H9 (cell line): Measurements from ENCODE around the gene JMJD1C. TPM values are rescaled to one million over a fixed set of nuclear protein-coding genes. Genes with fewer than 3 reads are reported as not detected.

Source experiments
- DNase-seq: peaks from one replicate; pipeline ENCODE4 v3.0.0-alpha.2; 2017
- H2AFZ ChIP-seq: one replicate; pipeline ENCODE4 v1.6.1; 2013; ENCODE audit warnings: mild to moderate bottlenecking, low read length, control low read depth, moderate library complexity
- H2AK5ac ChIP-seq: 2 replicates; pipeline ENCODE4 v1.6.1; 2013; ENCODE audit warnings: low read length, control low read depth, mixed read lengths; ENCODE audit not compliant: insufficient read length
- H2BK120ac ChIP-seq: one replicate; pipeline ENCODE4 v1.6.1; 2013; ENCODE audit warnings: low read depth, mild to moderate bottlenecking, low read length, control low read depth, inconsistent platforms; ENCODE audit not compliant: poor library complexity, severe bottlenecking
- H2BK12ac ChIP-seq: 2 replicates; pipeline ENCODE4 v1.6.1; 2013; ENCODE audit warnings: low read length, control low read depth, mixed read lengths, low read depth; ENCODE audit not compliant: insufficient read length
- H2BK15ac ChIP-seq: 2 replicates; pipeline ENCODE4 v1.6.1; 2013; ENCODE audit warnings: low read depth, low read length, control low read depth
- H2BK20ac ChIP-seq: one replicate; pipeline ENCODE4 v1.6.1; 2013; ENCODE audit warnings: low read depth, mild to moderate bottlenecking, low read length, control low read depth, inconsistent platforms; ENCODE audit not compliant: poor library complexity, severe bottlenecking
- H2BK5ac ChIP-seq: 2 replicates; pipeline ENCODE4 v1.6.1; 2013; ENCODE audit warnings: low read length, control low read depth, mixed read lengths; ENCODE audit not compliant: insufficient read length
- H3K14ac ChIP-seq: 2 replicates; pipeline ENCODE4 v1.6.1; 2013; ENCODE audit warnings: low read length, control low read depth; ENCODE audit not compliant: insufficient read depth
- H3K18ac ChIP-seq: 2 replicates; pipeline ENCODE4 v1.6.1; 2013; ENCODE audit warnings: low read depth, mild to moderate bottlenecking, mixed read lengths, low read length, control low read depth; ENCODE audit not compliant: insufficient read length
- H3K23ac ChIP-seq: 2 replicates; pipeline ENCODE4 v1.6.1; 2013; ENCODE audit warnings: low read length, control low read depth, mixed read lengths, low read depth; ENCODE audit not compliant: insufficient read length
- H3K23me2 ChIP-seq: 2 replicates; pipeline ENCODE4 v1.6.1; 2013; ENCODE audit warnings: low read depth, mild to moderate bottlenecking, mixed read lengths, low read length, control low read depth; ENCODE audit not compliant: insufficient read length, poor library complexity, severe bottlenecking
- H3K27ac ChIP-seq: 2 replicates; pipeline ENCODE4 v1.5.1; 2013; ENCODE audit warnings: low read length, control low read depth, mixed read lengths, low read depth; ENCODE audit not compliant: insufficient read length
- H3K27me3 ChIP-seq: 2 replicates; pipeline ENCODE4 v1.6.1; 2013; ENCODE audit warnings: low read length, control low read depth, inconsistent platforms; ENCODE audit not compliant: insufficient read depth
- H3K4ac ChIP-seq: 2 replicates; pipeline ENCODE4 v1.6.1; 2013; ENCODE audit warnings: low read depth, mild to moderate bottlenecking, control low read depth, inconsistent platforms, low read length, moderate library complexity
- H3K4me1 ChIP-seq: 2 replicates; pipeline ENCODE4 v1.6.1; 2013; ENCODE audit warnings: low read length, control low read depth, inconsistent platforms; ENCODE audit not compliant: insufficient read depth
- H3K4me2 ChIP-seq: 2 replicates; pipeline ENCODE4 v1.6.1; 2013; ENCODE audit warnings: low read length, control low read depth, mixed read lengths; ENCODE audit not compliant: insufficient read length, insufficient read depth
- H3K56ac ChIP-seq: 2 replicates; pipeline ENCODE4 v1.6.1; 2013; ENCODE audit warnings: low read depth, mild to moderate bottlenecking, mixed read lengths, low read length, control low read depth; ENCODE audit not compliant: insufficient read length
- H3K79me1 ChIP-seq: 2 replicates; pipeline ENCODE4 v1.6.1; 2013; ENCODE audit warnings: low read depth, mild to moderate bottlenecking, moderate library complexity, low read length, control low read depth, inconsistent platforms; ENCODE audit not compliant: insufficient read depth, poor library complexity, severe bottlenecking
- H3K79me2 ChIP-seq: 2 replicates; pipeline ENCODE4 v1.6.1; 2013; ENCODE audit warnings: low read length, control low read depth, inconsistent platforms; ENCODE audit not compliant: insufficient read depth
- H3K9ac ChIP-seq: 2 replicates; pipeline ENCODE4 v1.6.1; 2013; ENCODE audit warnings: low read length, control low read depth, mixed read lengths; ENCODE audit not compliant: insufficient read length; ENCODE audit errors: extremely low read depth
- H3K9me3 ChIP-seq: one replicate; pipeline ENCODE4 v1.6.1; 2013; ENCODE audit warnings: low read depth, low read length, inconsistent platforms; ENCODE audit not compliant: control insufficient read depth
- H3T11ph ChIP-seq: one replicate; pipeline ENCODE4 v1.6.1; 2013; ENCODE audit warnings: mild to moderate bottlenecking, low read length, control low read depth, inconsistent platforms
- H4K20me1 ChIP-seq: one replicate; pipeline ENCODE4 v1.6.1; 2013; ENCODE audit not compliant: control insufficient read depth, insufficient read length, insufficient read depth
- H4K5ac ChIP-seq: 2 replicates; pipeline ENCODE4 v1.6.1; 2013; ENCODE audit warnings: low read depth, mild to moderate bottlenecking, mixed read lengths, low read length, control low read depth; ENCODE audit not compliant: insufficient read length
- H4K8ac ChIP-seq: replicated peaks from 2 replicates; pipeline ENCODE4 v1.6.1; 2013; ENCODE audit warnings: low read length, control low read depth, mixed read lengths, low read depth; ENCODE audit not compliant: insufficient read length
- H4K91ac ChIP-seq: 2 replicates; pipeline ENCODE4 v1.6.1; 2013; ENCODE audit warnings: low read depth, mild to moderate bottlenecking, moderate library complexity, mixed read lengths, low read length, control low read depth; ENCODE audit not compliant: insufficient read length
- H3K27ac Mint-ChIP-seq, 3 experiments: 2 replicates in 2 of 3; 3 replicates in 1 of 3; pipeline ENCODE4 v1.8.0; 2020 to 2021; ENCODE audit warnings: mixed read lengths in 3 of 3, mild to moderate bottlenecking in 1 of 3, moderate library complexity in 1 of 3
- H3K27me3 Mint-ChIP-seq: 2 replicates; pipeline ENCODE4 v1.8.0; 2021; ENCODE audit warnings: low read depth, mild to moderate bottlenecking, moderate library complexity, mixed read lengths
- H3K36me3 Mint-ChIP-seq, 3 experiments: 2 replicates in 2 of 3; 3 replicates in 1 of 3; pipeline ENCODE4 v1.8.0; 2020 to 2021; ENCODE audit warnings: low read depth in 3 of 3, mixed read lengths in 3 of 3; ENCODE audit not compliant: insufficient read depth in 1 of 3
- H3K4me1 Mint-ChIP-seq, 2 experiments: 2 replicates each; pipeline ENCODE4 v1.8.0; 2020; ENCODE audit warnings: mixed read lengths in 2 of 2
- H3K4me3 Mint-ChIP-seq, 2 experiments: 2 replicates in 1 of 2; 3 replicates in 1 of 2; pipeline ENCODE4 v1.8.0; 2020 to 2021; ENCODE audit warnings: mild to moderate bottlenecking in 2 of 2, mixed read lengths in 2 of 2, moderate library complexity in 1 of 2
- H3K9me3 Mint-ChIP-seq, 2 experiments: 2 replicates in 1 of 2; 3 replicates in 1 of 2; pipeline ENCODE4 v1.8.0; 2020; ENCODE audit warnings: mild to moderate bottlenecking in 2 of 2, mixed read lengths in 2 of 2, moderate library complexity in 1 of 2
- CTCF ChIP-seq: fragments of 200-600 bp; sonication (generic); conservative IDR thresholded peaks from 3 replicates; pipeline ENCODE4 v1.8.0; 2021; ENCODE audit warnings: antibody characterized with exemption, mild to moderate bottlenecking
- total RNA-seq: library from RNA; stranded (reverse); gene quantifications from 2 replicates; pipeline ENCODE4 v1.2.1, GENCODE V29; 2021

Gene JMJD1C
- total RNA-seq, 1 experiment from 2014 or later = 200 TPM

DNA sequence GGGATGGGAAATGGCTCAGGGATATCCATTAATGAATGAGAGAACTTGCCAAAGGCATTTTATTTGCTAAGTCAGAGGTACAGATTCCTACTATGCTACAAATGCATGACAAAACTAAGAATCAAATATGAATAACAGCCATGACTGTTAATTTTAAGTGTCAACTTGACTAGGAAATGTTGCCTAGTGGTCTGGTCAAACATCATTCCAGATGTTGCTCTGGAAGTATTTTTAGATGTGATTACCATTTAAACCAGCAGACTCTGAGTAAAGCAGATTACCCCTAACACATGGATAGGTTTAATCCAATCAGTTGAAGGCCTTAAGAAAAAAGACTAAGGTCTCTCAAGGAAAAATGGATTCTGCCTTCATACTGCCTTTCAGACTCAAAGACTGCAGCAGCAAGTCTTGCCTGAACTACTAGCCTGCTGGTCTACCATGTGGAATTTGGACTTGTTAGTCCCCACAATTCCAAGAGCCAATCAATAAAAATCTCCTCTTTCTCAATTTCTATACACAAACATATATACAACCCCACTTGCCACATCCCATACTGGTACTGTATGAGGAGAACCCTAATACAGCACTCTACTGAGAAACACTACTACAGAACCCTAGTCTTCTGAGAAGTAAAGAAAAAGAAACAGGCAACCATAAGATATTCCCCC is 213.5 kb downstream of the JMJD1C start:
- Histone ChIP-seq H3K18ac (no peak overlapping the region), H4K5ac (no peak overlapping the region), H3K79me1 (no peaks in the 10 kb centered on the region), H3K9me3 (no peaks in the 10 kb centered on the region), H2BK15ac (no peak overlapping the region), H2BK12ac (no peak overlapping the region), H3K4me1 (no peaks in the 10 kb centered on the region; the same call in 1 of the 2 replicates), H4K8ac (no peak overlapping the region), H3K4ac (no peak overlapping the region), H3K23me2 (no peaks in the 10 kb centered on the region), H2AFZ (no peak overlapping the region), H3K27me3 (no peaks in the 10 kb centered on the region), H2BK5ac (no peak overlapping the region), H2BK120ac (no peak overlapping the region), H3T11ph (no peak overlapping the region), H4K91ac (no peak overlapping the region), H3K4me2 (no peak overlapping the region), H2AK5ac (no peak overlapping the region), H3K27ac (no peak overlapping the region), H2BK20ac (no peak overlapping the region), H3K56ac (no peak overlapping the region), H3K23ac (no peak overlapping the region), H3K14ac (no peak overlapping the region), H3K9ac (no peak overlapping the region), H3K79me2 (peaks cover 87% of the 10 kb centered on the region), H4K20me1 (no peaks in the 10 kb centered on the region)
- peaks cover 40 to 42% of the 10 kb centered on the region in 2 experiments for H3K4me1 Mint-ChIP-seq
- peak overlapping the region in 2 of 3 experiments; percentile 29 to 52; a peak in 3 of 7 replicates for H3K27ac Mint-ChIP-seq
- H3K27me3 Mint-ChIP-seq = no peaks in the 10 kb centered on the region
- no peak for DNase-seq
- 0 out of 5 replicates have a peak, but pooled peaks cover 0 to under 1% of the 10 kb centered on the region in 2 experiments for H3K9me3 Mint-ChIP-seq
- no peak for TF ChIP-seq CTCF
- no peak overlapping the region for H3K4me3 Mint-ChIP-seq
- H3K36me3 Mint-ChIP-seq = peaks cover 26 to 39% (median 37%) of the 10 kb centered on the region in 3 experiments
